GM18505 (cell line): ENCODE measurements around the gene FAAH.
A peak's percentile ranks its signal among the peaks of the same experiment; 100 is the strongest.

Source experiments
- ATAC-seq: cut with Tn5 transposase; IDR thresholded peaks from one replicate; pipeline ENCODE4 v1.9.1; 2021; ENCODE audit not compliant: unreplicated experiment
- POLR2A ChIP-seq: IDR thresholded peaks from 4 replicates; pipeline ENCODE4 v1.6.1; 2011; ENCODE audit warnings: borderline replicate concordance; ENCODE audit not compliant: insufficient read depth, insufficient read length; ENCODE audit errors: extremely low read depth

Gene FAAH

GRCh38 chr1:46440478-46440877 is 46.4 kb downstream of the FAAH start:
- no peak for ATAC-seq

GRCh38 chr1:46442317-46443161 is 48.4 kb downstream of the FAAH start:
- peak; percentile 54 for ATAC-seq
- no peak for TF ChIP-seq POLR2A

More at GRCh38 chr1:46440478-46440877, 46.4 kb downstream of the FAAH start:
- no peak for TF ChIP-seq POLR2A

GRCh38 chr1:46444466-46444865 is 50.3 kb downstream of the FAAH start:
- TF ChIP-seq POLR2A, result no peak
- ATAC-seq, result no peak

- TF ChIP-seq POLR2A, result no peak
- no peak for ATAC-seq
Observed at GRCh38 chr1:46445773-46446256, 51.7 kb downstream of the FAAH start.

GRCh38 chr1:46446646-46447498 is 52.8 kb downstream of the FAAH start:
- TF ChIP-seq POLR2A, result no peak
- no peak for ATAC-seq

- no peak for ATAC-seq
Observed at GRCh38 chr1:46447499-46448108, 53.5 kb downstream of the FAAH start.

GRCh38 chr1:46448109-46448911 is 54.2 kb downstream of the FAAH start:
- no peak for TF ChIP-seq POLR2A
- no peak for ATAC-seq

More at GRCh38 chr1:46447499-46448108, 53.5 kb downstream of the FAAH start:
- no peak for TF ChIP-seq POLR2A

GRCh38 chr1:46449223-46450159 is 55.4 kb downstream of the FAAH start:
- TF ChIP-seq POLR2A, result no peak
- ATAC-seq, result no peak

GRCh38 chr1:46450160-46450517 is 56.0 kb downstream of the FAAH start:
- no peak for TF ChIP-seq POLR2A
- no peak for ATAC-seq

- TF ChIP-seq POLR2A, result no peak
- ATAC-seq, result no peak
Observed at GRCh38 chr1:46451948-46452930, 58.1 kb downstream of the FAAH start.
